Transverse colon (tissue), 4 donors: ENCODE measurements around the gene RAB25. TPM values are rescaled to one million over a fixed set of nuclear protein-coding genes. Genes with fewer than 3 reads are reported as not detected.

Source experiments
- DNase-seq: peaks from one replicate; pipeline ENCODE4 v3.0.0-alpha.2; 2019
- H3K27ac ChIP-seq, 4 donors: fragments of 200-600 bp; sonication (generic); 2 replicates each; pipeline ENCODE4 v1.5.1; 2016 to 2018; ENCODE audit warnings: inconsistent platforms in 4 of 4
- H3K27me3 ChIP-seq: fragments of 200-600 bp; sonication (generic); 2 replicates; pipeline ENCODE4 v1.5.1; 2017; ENCODE audit warnings: inconsistent platforms
- H3K36me3 ChIP-seq, 4 donors: fragments of 200-600 bp; sonication (generic); 2 replicates each; pipeline ENCODE4 v1.5.1; 2017 to 2019; ENCODE audit warnings: inconsistent platforms in 4 of 4
- H3K4me1 ChIP-seq, 4 donors: fragments of 200-600 bp; sonication (generic); 2 replicates each; pipeline ENCODE4 v1.5.1; 2017 to 2020; ENCODE audit warnings: inconsistent platforms in 4 of 4
- H3K4me3 ChIP-seq, 4 donors: fragments of 200-600 bp; sonication (generic); 1 replicate in 1 of 4; 2 replicates in 3 of 4; pipeline versions ENCODE4 v1.5.1 to v1.6.1; 2017 to 2019; ENCODE audit warnings: inconsistent platforms in 4 of 4
- H3K9me3 ChIP-seq, 2 donors: fragments of 200-600 bp; sonication (generic); 2 replicates each; pipeline ENCODE4 v1.5.1; 2017 to 2019; ENCODE audit warnings: inconsistent platforms in 2 of 2
- CTCF ChIP-seq, 5 experiments: fragments of 200-600 bp in 3 of 5; fragments of 450-650 bp in 2 of 5; sonication (generic) in 3 of 5; IDR thresholded peaks; 1 replicate in 2 of 5; 2 replicates in 3 of 5; pipeline ENCODE4 v1.5.1; 2016 to 2017; ENCODE audit warnings: antibody characterized with exemption in 5 of 5, inconsistent platforms in 3 of 5, mild to moderate bottlenecking in 2 of 5, moderate library complexity in 1 of 5
- EP300 ChIP-seq: sonication (generic); formaldehyde crosslinking; IDR thresholded peaks from one replicate; pipeline ENCODE4 v1.6.1; 2017; ENCODE audit warnings: antibody characterized with exemption, low read depth
- POLR2A ChIP-seq: fragments of 450-650 bp; IDR thresholded peaks from one replicate; pipeline ENCODE4 v1.6.1; 2016; ENCODE audit warnings: antibody characterized with exemption, mild to moderate bottlenecking, moderate library complexity
- POLR2AphosphoS5 ChIP-seq, 3 donors: sonication (generic); formaldehyde crosslinking; IDR thresholded peaks; one replicate each; pipeline ENCODE4 v1.6.1; 2016; ENCODE audit warnings: antibody characterized with exemption in 3 of 3
- WGBS, 2 donors: methylation state at CpG; one replicate each; pipeline ENCODE4 v1.1.5; 2018; ENCODE audit warnings: low coverage in 1 of 2; 5-methylcytosine and 5-hydroxymethylcytosine counted together
- in situ Hi-C, 4 donors: fragments of 200-750 bp; cut with MboI; loops; one replicate each; pipeline versions ENCODE4 v1.15.0 to v1.15.1; 2017; ENCODE audit warnings: low sequenced_read_pairs in 3 of 4, low pct_ligation_motif_present in 1 of 4, low pct_unique_long_range_greater_than_20kb in 1 of 4
- intact Hi-C: fragments of 100-400 bp; cut with DNase I; formaldehyde crosslinking; loops from one replicate; pipeline ENCODE4 v1.15.1; 2023; ENCODE audit warnings: low total_unique reads
- total RNA-seq, 4 donors: library from RNA; depleted of rRNA; stranded (reverse); fragments of >200 nt; gene quantifications; one replicate each; pipeline ENCODE4 v1.1.0, GENCODE V29; 2016

RAB25 gene
- total RNA-seq, 4 donors from 2014 or later = 140 to 213 (median 174) TPM

GRCh38 chr1:156045076-156045475 lies 15.9 kb upstream of the RAB25 start:
- Histone ChIP-seq H3K4me3 (no peak overlapping the region), H3K9me3 (no peaks in the 10 kb centered on the region), H3K4me1 (no peaks in the 10 kb centered on the region), H3K27me3 (no peaks in the 10 kb centered on the region), H3K36me3 (peaks cover 0 to 11% (median 2%) of the 10 kb centered on the region in 4 donors), H3K27ac (no peak overlapping the region)
- TF ChIP-seq POLR2AphosphoS5 (IDR thresholded peaks at IDR 0.05) = no peak
- in situ Hi-C loops = no loop called here
- DNase-seq = no peak
- intact Hi-C loops = no loop called here
- WGBS, 2 donors = 87 to 96% methylated on average over 4 of the region's 4 CpGs

- H3K36me3 ChIP-seq = no peaks in the 10 kb centered on the region
- peaks cover 0 to 5% (median 0%) of the 10 kb centered on the region in 4 donors for H3K4me1 ChIP-seq
- 50 to 83% methylated on average over 1 to 3 of the region's 3 CpGs for WGBS, 2 donors
- H3K4me3 ChIP-seq = no peak overlapping the region
- H3K27ac ChIP-seq = no peak overlapping the region
- intact Hi-C loops = no loop called here
- TF ChIP-seq POLR2A (no peak), CTCF (IDR thresholded peaks at IDR 0.05) (no peak), POLR2AphosphoS5 (IDR thresholded peaks at IDR 0.05) (no peak), EP300 (no peak)
- no peak for DNase-seq
- no peaks in the 10 kb centered on the region for H3K9me3 ChIP-seq
- no peaks in the 10 kb centered on the region for H3K27me3 ChIP-seq
- in situ Hi-C loops = no loop called here
Observed at GRCh38 chr1:156048663-156049258, 12.2 kb upstream of the RAB25 start.

GRCh38 chr1:156050376-156050775 lies 10.6 kb upstream of the RAB25 start:
- DNase-seq = no peak
- Histone ChIP-seq H3K36me3 (no peaks in the 10 kb centered on the region), H3K27me3 (no peaks in the 10 kb centered on the region), H3K4me3 (no peak overlapping the region), H3K9me3 (no peaks in the 10 kb centered on the region), H3K27ac (no peak overlapping the region), H3K4me1 (peaks cover 0 to 7% (median 3%) of the 10 kb centered on the region in 4 donors)
- 60 to 86% methylated on average over 1 to 4 of the region's 4 CpGs for WGBS, 2 donors
- TF ChIP-seq POLR2AphosphoS5 (IDR thresholded peaks at IDR 0.05) (no peak), CTCF (IDR thresholded peaks at IDR 0.05) (no peak), EP300 (no peak), POLR2A (no peak)
- in situ Hi-C loops (no loop called here), intact Hi-C loops (no loop called here)

- Histone ChIP-seq H3K9me3 (no peaks in the 10 kb centered on the region), H3K4me3 (no peak overlapping the region), H3K27me3 (no peaks in the 10 kb centered on the region), H3K36me3 (no peaks in the 10 kb centered on the region), H3K27ac (no peak overlapping the region), H3K4me1 (peaks cover 0 to 15% (median 10%) of the 10 kb centered on the region in 4 donors)
- intact Hi-C loops (no loop called here), in situ Hi-C loops (no loop called here)
- no peak for TF ChIP-seq CTCF (IDR thresholded peaks at IDR 0.05)
- 90% methylated on average over 7 of the region's 7 CpGs; no CpG with 5 or more reads in 1 of the 2 donors for WGBS, 2 donors
- DNase-seq = no peak
Observed at GRCh38 chr1:156051011-156051725, 9.8 kb upstream of the RAB25 start.
